ENCODE measurements around the gene CACNA1H.

The CACNA1H gene

GRCh38 chr16:1123525-1124230 lies 29.2 kb upstream of the CACNA1H start:
- no peak for DNase-seq

- DNase-seq, result no peak
These were observed 28.6 kb upstream of the CACNA1H start for GRCh38 chr16:1124291-1124690.

- DNase-seq, result no peak
These were observed 28.1 kb upstream of the CACNA1H start for GRCh38 chr16:1124795-1125194.

GRCh38 chr16:1125471-1125870 lies 27.4 kb upstream of the CACNA1H start:
- DNase-seq, result peak; percentile 17

- no peak for DNase-seq
These were observed 26.9 kb upstream of the CACNA1H start for GRCh38 chr16:1126044-1126443.

GRCh38 chr16:1126586-1126985 lies 26.3 kb upstream of the CACNA1H start:
- no peak for DNase-seq

GRCh38 chr16:1127101-1127500 lies 25.8 kb upstream of the CACNA1H start:
- DNase-seq, result no peak

- no peak for DNase-seq
These were observed 24.8 kb upstream of the CACNA1H start for GRCh38 chr16:1127971-1128715.

GRCh38 chr16:1129106-1129960 lies 23.6 kb upstream of the CACNA1H start:
- no peak for DNase-seq

- DNase-seq, result no peak
These were observed 22.5 kb upstream of the CACNA1H start for GRCh38 chr16:1130382-1130781.

GRCh38 chr16:1131378-1131994 lies 21.4 kb upstream of the CACNA1H start:
- DNase-seq, result no peak

- DNase-seq, result no peak
These were observed 20.5 kb upstream of the CACNA1H start for GRCh38 chr16:1132431-1132830.

GRCh38 chr16:1133271-1133670 lies 19.6 kb upstream of the CACNA1H start:
- no peak for DNase-seq

- DNase-seq, result no peak
These were observed 18.9 kb upstream of the CACNA1H start for GRCh38 chr16:1133810-1134520.

- no peak for DNase-seq
These were observed 18.0 kb upstream of the CACNA1H start for GRCh38 chr16:1134776-1135458.

- no peak for DNase-seq
These were observed 17.5 kb upstream of the CACNA1H start for GRCh38 chr16:1135459-1135825.

GRCh38 chr16:1137604-1138003 lies 15.3 kb upstream of the CACNA1H start:
- no peak for DNase-seq

GRCh38 chr16:1140582-1141162 lies 12.2 kb upstream of the CACNA1H start:
- DNase-seq, result no peak

- no peak for DNase-seq
These were observed 11.7 kb upstream of the CACNA1H start for GRCh38 chr16:1141191-1141590.

- DNase-seq, result no peak
These were observed 11.2 kb upstream of the CACNA1H start for GRCh38 chr16:1141716-1142115.

- no peak for DNase-seq
These were observed 10.0 kb upstream of the CACNA1H start for GRCh38 chr16:1142911-1143310.
